HG03039 (cell line): ENCODE results near the gene ASAP2.

Experiments used
- ATAC-seq: cut with Tn5 transposase; IDR thresholded peaks from one replicate; pipeline ENCODE4 v1.9.1; 2021; ENCODE audit warnings: mild to moderate bottlenecking, moderate library complexity; ENCODE audit not compliant: unreplicated experiment

The ASAP2 gene

DNA sequence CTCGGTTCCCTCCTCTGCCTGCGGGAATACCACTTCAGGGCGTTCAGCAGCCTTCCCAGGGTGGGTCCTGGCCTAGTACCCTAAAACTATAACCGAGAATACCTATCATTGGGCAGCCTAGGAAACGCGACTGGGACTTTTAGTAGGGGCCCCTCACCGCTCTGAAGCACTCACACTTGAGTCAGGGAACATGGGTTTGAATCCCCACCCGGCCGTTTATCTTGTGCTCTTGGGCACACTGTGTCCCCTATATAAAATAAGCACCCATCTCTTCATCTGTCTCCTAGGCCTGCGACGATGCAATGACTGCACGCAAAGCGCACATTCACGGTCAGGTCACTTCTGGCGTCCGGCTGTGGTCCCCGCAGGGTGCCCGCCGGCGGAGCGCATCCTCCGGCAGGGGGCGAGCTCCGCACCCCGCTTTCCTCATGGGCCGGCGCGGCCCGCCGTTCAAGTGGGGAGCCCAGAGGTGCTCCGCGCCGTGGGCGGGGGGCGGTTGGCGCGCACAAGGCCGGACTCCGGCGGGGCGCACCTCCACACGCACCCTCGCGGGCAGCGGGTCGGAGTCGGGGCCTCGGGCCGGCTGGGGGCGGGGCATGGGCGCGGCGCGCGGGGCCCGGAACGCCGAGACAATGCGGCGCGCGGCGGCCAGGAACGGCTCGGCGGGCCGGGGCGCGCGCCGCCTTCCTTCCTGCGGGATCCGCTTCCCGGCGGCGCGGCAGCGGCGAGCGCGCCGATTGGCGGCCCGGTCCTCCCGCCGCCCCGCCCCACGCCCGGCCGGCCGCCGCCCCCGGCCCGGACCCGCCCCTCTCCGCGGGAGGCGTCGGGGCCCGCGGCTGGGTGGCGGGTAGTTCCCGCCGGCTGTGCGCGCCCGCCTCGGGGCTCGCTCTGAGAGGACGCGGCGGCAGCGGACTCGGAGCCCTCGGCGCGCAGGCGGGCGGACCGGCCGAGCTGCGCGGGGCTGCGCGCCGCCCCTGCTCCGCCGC, at the start of gene ASAP2:
ASAP2 (plus strand) TSS at position 850 of the 986 bp plus-strand sequence. CDS start 293 bp downstream, outside the sequence.
- ATAC-seq, result peak; percentile 67

- ATAC-seq, result no peak
These were observed 47.5 kb upstream of the ASAP2 start for GRCh38 chr2:9158786-9159779.

DNA sequence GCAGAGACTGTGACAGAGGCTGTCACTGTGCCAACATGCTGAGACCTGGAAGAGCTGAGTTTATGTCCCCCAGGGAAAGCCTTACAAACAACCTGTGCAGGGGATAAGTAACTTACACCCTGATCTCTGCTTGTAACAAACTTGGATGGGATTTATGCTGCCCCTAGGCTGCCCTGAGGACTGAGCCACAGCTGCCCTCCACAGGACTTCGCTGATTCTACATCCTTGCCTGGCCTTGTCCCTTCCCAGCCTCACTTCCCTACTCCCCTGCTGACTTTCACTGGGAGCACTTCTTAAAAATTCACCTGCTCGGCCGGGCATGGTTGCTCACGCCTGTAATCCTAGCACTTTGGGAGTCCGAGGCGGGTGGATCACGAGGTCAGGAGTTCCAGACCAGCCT, 45.9 kb upstream of the ASAP2 start:
- ATAC-seq, result no peak

DNA sequence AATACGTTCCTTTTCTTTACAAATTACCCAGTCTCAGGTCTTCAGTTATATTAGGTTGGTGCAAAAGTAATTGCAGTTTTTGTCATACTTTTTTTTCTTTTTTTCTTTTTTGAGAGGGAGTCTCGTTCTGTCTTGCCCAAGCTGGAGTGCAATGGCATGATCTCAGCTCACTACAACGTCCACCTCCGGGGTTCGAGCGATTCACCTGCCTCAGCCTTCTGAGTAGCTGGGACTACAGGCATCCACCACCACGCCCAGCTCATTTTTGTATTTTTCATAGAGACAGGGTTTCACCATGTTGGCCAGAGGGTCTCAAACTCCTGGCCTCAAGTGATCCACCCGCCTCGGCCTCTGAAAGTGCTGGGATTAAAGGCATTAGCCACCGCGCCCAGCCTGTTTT, 43.8 kb upstream of the ASAP2 start:
- no peak for ATAC-seq

GRCh38 chr2:9163306-9164111, 43.1 kb upstream of the ASAP2 start:
- ATAC-seq, result no peak

DNA sequence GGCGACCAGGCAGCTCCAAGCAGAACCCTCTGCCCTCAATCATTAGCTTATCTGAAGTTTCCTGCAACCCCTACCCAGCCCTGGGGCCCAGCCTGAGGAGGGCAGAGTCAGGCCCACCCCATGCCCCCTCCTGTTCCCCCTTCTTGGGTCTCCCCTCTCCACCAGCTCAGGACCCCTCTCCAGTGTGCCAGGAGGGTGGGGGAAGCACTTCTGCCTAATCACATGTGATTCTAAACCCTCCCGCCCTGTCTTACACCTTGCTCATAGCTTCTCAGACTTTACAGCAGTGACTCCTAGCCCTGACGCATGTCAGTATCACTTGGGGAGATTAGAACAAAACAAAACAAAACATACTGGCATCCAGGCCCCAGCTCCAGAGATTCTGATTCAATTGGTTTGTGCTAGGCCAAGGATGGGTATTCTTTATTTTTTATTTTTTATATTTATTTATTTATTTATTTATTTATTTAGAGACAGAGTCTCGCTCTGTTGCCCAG, 42.5 kb upstream of the ASAP2 start:
- no peak for ATAC-seq

DNA sequence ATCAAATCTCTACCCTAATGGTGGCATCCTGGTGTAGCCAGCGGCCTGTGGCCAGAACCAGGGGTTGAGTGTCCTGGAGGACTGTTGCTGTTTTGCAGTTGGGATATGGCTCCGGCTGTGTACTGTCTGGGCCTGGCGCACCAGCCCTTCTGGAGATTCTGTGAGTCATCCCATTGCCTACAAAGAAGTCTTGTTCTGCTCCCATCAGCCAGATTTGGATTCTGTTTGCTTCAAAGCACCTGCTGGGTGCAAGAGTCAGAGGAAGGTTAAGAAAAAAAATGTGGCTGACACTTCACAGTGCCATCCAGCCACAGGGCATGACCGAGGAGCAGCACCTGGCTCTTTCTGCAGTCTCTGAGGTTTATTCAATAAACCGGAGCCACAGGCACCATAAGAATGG, 41.0 kb upstream of the ASAP2 start:
- ATAC-seq, result no peak

- ATAC-seq, result no peak
These were observed 39.8 kb upstream of the ASAP2 start for GRCh38 chr2:9166579-9167377.

GRCh38 chr2:9167718-9168657, 38.6 kb upstream of the ASAP2 start:
- ATAC-seq, result no peak

GRCh38 chr2:9168821-9169221, 37.8 kb upstream of the ASAP2 start:
- ATAC-seq, result no peak

- no peak for ATAC-seq
These were observed 37.1 kb upstream of the ASAP2 start for GRCh38 chr2:9169349-9170107.

- ATAC-seq, result no peak
These were observed 36.0 kb upstream of the ASAP2 start for GRCh38 chr2:9170458-9171130.

DNA sequence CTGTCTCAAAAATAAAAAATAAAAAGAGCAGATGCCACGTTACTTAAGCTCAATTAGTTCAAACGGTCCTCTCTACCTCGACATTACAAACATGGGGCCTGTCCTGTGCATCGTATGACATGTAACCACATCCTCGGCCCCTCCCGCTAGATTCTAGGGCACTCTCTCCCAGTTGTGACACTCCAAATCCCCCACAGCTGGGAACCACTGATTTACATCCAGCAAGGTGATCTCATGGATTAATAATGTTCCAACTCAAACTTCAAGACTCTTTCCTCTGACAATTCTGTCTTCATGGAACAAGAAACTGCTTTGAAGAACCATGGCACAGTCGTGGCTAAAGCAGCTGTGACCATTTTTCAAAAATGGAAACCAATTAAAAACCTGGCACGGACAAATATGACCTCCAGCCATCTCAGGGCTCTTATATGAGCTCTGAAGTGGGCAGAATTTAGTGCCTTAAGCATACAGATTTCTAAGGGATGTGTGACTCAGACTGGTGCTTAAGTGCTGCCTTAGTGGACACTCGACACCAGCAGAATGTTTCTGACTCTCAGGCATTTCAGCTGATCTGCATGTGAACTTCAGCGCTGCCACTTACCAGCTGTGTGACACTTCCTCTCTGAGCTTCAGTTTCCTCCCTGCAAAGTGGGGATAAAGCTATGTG, 31.7 kb upstream of the ASAP2 start:
- no peak for ATAC-seq

DNA sequence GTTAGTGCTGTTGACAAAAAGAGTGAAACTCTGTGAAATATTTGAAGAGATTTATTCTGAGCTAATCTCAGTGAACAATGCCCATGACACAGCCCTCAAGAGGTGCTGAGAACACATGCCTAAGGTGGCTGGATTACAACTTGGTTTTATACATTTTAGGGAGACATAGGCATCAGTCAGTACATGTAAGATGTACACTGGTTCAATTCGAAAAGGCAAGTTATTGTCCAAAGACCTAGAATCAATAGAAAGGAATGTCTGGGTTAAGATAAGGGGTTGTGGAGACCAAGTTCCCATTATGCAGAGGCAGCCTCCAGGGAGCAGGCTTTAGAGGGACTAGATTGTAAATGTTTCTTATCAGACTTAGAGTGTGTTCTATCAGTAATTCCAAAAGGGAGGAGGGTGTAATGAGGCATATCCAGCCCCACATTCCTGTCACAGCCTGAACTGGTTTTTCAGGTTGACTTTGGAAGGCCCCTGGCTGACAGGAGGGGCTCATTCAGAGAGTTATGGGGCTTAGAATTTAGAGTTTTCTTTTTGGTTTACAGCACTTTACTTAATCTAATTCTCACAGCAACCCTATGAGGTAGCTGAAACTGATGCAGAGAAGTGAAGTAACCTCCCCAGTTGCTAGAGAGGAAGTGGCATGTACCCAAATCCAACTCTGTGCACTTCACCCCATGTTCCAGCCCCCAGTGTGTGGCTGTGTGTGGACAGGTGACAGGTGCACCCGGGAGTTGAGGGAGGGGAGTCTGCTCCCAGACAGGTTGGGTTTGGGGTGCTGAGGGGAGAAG, 28.3 kb upstream of the ASAP2 start:
- ATAC-seq, result no peak

GRCh38 chr2:9178904-9179571, 27.6 kb upstream of the ASAP2 start:
- ATAC-seq, result no peak
